HG02885 (cell line): ENCODE results near the gene EFNA4.

ENCODE experiments used
- ATAC-seq: cut with Tn5 transposase; IDR thresholded peaks from one replicate; pipeline ENCODE4 v1.9.1; 2021; ENCODE audit warnings: mild to moderate bottlenecking; ENCODE audit not compliant: unreplicated experiment, poor library complexity

Gene EFNA4

DNA sequence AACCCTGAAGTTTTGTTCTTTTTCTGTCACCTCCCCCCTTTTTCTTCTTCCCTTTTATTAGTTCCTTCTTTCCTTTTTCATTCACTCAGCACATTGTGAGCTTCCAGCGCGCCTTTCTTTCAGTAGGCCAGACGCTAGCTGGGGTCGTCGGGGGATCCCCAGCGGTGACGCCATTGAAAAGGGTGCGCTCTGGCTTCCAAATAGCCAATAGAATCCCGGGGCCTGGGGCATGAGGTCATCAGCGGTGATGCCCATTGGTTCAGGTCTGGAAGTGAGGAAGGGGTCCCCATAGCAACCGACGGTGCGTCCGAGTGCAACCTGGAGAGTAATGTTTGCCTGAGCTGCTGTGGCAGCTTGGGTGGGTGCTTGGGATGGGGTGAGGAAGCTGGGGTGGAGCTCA is 8.2 kb downstream of the EFNA4 start:
- no peak for ATAC-seq

DNA sequence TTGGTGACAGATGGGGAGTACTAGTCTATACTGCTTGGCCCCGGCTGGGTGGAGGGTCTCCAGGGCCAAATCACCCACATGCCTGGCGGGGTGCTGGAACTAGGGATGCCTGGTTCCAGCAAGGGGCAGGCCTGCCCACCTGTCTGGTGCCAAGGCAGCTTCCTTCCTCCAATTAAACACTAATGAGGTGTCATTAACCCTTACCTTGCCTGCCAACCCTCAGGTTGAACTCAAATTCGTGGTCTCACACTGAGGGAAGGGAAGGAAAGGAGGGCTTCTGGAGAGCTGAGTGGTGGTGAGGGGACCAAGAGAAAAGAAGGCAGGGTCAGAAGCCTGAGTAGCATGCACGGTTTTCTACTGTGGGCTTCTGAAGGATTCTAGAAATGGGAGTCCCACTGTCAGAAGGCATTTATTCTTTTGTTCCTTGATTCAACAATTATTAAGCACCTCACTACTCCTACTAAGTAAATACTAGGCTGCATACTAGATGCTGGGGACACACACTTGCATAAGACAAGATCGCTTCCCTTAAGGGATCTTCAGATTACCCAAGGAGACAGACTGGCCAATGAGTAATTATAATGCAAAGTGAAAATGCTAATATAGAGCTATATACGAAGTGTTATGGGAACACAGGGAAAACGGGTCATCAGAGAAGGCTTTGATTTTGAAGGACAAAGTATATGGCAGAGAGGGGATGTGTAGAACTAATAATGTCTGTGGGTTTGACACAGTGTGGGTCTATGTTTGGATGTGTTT is 9.2 kb downstream of the EFNA4 start:
- no peak for ATAC-seq

DNA sequence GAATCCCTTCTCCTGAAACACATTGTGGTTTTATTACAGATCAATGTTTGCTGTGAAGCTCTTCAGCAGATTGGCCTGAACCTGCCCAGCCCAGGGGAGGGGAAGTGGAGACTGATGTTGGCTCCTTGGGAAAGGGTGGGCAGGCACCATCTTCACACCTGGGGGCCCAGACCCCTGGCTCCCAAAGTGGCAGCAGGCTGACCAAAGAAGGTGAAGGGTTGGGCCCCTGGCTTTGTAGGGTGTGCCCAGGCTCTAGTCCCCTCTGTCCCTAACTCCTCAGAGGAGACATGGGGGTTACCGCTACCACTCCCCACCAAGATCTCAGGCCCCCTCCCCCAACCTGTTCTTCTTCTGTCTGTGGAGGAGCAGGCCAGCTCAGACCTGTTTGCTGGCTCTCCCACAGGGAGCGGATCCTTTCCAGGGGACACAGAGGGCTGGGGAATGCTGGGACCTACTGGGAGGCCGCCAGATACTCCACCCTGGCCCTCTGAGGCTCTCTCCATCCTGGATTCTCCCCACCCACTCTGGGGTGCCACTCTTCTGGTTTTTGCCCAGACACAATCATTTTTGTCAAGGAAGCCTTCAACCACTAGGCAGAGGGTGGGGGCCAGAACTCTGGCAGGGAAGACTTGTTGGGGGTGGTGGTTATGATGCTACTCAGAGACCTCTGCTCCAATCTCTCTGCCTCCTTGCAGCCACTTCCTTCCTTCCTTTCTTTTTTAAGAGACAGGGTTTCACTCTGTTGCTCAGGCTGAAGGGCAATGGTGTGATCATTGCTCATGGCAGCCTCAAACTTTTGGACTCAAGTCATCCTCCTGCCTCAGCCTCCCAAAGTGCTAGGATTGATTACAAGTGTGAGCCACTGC is 10.1 kb downstream of the EFNA4 start:
- ATAC-seq, result no peak

DNA sequence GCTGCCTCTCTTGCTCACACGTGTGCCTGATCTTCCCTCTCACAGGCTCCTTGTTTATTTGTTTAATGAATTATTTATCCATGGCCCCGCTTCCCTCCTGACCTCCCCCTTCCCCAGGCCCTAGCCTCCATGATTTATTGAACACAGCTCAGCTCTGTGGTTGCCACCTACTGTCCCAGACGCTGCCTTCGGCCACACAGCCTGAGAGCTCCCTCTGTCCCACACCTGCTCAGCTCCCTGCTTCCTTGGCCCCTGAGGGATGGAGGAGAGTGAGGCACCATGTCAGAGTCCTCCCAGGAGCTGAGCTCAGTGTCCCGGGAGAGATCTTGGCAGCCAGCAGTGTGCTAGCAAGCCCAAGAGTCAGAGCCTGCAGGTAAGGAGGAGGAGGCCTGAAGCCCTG is 12.0 kb downstream of the EFNA4 start:
- no peak for ATAC-seq

DNA sequence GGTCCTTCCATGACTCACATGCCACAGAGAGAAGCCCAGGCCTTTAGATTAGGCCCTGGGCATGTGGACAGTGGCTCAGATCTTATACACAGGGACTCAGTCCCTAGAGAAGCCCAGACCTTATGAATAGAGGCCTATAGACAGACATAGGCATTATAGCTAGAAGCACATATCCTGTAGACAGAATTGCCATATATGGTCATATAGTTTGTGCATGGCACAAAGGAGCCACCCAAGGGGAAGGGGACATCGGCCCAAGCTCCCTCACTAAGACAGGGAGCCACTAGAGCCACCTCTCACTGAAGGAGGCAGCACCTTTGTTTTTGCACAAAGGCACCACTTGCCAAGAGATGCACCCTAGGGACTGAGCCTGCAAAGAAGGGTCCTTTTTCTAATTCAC is 12.8 kb downstream of the EFNA4 start:
- no peak for ATAC-seq

DNA sequence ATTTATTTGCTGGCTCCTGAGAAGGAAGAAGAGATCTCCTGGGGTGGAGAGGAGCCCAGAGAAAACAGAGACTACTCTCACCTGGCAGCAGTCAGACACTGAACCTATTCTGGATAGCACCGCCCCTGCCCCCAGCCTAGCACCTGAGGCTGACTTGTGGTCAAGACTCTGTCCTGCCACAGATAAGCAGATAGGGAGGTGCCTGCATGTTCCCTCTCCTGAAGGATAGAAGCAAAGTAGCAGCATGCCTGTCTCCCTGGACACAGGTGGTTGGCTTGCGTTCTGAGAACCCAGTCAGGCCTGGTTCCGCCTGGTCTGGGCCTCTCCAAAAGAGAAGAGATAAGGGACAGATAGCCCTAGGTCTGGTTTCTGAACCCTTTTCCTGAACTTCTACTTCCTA is 13.8 kb downstream of the EFNA4 start:
- ATAC-seq, result no peak

DNA sequence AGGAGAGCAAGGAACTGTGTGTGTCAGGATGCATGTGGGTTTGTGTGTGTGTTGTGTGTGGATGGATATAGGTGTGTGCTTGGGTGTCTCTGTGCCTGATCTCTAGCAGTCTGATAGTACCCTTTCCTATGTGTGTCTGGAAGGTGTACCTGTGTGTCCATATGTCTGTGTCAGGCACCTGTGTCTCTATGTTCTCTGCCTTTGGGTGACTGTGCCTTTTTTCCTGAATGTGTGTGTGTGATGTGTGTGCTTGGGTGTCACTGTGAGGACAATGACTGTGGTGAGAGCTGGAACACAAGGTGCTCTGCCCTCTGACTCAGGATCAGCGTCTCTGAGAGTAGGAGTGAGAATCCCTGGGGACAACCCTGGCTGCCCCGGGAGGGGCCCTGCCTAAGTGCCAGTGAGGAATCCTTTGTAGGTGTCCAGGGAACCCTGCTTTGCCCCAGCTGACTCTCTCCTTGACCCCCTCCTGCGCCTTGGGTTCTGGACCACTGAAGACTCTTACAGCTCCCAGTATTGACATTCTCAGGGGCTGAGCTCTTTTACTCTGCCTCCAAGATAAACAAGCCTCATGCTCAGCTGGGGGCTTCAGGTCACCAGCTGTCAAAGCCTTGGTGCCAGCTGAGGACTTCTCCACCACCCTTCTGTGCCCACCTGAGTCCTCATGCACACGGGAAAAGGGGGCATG is 14.4 kb downstream of the EFNA4 start:
- no peak for ATAC-seq

DNA sequence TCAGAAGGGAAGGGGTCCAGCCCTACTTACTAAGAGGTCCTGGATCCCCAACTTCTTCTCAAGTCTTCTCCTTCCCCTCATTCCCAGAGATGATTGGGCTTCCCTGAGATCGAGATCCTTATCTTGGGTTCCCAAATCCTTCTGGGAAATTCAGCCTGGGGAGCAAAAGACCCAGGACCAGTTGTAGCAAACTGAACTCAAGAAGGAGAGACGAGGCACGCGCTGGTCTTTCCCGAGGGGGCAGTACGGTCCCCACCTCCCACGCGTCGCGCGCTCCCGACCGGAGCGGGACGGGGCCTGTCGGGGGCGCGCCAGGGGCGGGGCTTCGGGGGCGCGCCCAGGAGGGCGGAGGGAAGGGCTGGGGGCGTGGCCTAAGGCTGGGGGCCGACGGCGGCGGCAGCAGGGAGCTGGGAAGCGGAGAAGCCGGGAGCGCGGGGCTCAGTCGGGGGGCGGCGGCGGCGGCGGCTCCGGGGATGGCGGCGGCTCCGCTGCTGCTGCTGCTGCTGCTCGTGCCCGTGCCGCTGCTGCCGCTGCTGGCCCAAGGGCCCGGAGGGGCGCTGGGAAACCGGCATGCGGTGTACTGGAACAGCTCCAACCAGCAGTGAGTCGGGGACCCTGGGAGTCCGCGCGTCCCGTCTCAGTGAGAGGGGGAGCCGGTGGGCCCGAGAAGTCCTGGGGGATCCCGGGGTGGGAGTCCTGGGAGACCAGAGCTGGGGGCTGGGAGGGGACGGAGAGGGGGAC is 15.1 kb downstream of the EFNA4 start, which contains the start of gene EFNA3:
Gene EFNA3, plus strand, starts transcription at position 369 of the 741 bp plus-strand sequence. Its CDS starts 105 bp downstream, at position 474.
- ATAC-seq, result peak; percentile 47

DNA sequence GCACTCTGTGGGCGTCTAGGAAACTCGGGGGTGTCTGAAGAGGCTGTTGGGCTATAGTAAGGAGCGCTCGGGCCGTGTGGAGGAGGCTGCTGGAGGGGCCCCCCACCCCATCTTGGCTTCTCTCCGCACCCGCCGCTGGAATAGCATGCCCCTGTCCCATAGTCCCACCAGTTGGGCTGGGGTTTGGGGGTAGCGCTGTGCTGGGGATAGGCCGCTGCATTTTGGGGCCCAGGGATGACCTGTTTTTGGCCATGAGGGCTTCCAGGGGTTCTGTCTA is 15.6 kb downstream of the EFNA4 start:
- no peak for ATAC-seq

DNA sequence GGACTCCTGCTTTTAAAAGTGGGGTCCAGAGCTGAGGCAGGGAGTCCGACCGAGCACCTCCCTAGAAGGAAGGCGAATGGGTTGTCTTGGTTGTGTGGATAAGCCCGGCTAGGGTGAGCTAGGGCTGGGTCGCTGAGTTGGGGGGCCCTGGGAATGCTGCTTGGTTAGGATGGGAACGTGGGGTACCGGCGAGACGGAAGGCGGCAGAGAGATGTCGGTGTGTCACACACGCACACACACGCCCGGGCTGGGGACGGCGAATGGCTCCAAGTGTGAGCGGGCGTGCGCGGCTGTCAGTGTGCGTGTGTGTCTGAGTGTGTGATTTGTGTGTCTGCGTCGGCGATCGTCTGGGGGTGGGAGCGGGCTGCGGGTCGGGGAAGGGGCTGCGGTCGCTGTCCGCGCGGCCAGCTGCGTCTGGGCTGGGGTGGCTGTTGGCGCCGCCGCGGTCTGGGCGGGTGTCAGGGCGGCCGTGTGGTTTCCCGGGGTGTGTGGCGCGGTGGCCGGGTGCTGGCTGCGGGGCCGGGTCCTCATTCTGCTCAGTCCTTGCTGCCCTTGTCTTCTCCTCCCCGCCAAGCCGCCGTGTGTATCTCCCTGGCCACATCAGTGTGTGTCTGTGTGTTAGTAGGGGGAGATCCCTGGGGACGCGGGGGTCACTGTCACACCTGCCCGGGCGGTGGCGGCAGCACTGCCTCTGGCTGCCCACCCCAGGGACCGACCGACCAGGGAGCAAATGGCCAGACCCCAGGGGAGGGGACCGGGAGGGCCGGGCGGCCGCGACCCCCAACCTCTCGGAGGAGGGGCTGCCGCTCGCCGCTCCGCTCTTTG is 16.2 kb downstream of the EFNA4 start:
- ATAC-seq, result no peak

DNA sequence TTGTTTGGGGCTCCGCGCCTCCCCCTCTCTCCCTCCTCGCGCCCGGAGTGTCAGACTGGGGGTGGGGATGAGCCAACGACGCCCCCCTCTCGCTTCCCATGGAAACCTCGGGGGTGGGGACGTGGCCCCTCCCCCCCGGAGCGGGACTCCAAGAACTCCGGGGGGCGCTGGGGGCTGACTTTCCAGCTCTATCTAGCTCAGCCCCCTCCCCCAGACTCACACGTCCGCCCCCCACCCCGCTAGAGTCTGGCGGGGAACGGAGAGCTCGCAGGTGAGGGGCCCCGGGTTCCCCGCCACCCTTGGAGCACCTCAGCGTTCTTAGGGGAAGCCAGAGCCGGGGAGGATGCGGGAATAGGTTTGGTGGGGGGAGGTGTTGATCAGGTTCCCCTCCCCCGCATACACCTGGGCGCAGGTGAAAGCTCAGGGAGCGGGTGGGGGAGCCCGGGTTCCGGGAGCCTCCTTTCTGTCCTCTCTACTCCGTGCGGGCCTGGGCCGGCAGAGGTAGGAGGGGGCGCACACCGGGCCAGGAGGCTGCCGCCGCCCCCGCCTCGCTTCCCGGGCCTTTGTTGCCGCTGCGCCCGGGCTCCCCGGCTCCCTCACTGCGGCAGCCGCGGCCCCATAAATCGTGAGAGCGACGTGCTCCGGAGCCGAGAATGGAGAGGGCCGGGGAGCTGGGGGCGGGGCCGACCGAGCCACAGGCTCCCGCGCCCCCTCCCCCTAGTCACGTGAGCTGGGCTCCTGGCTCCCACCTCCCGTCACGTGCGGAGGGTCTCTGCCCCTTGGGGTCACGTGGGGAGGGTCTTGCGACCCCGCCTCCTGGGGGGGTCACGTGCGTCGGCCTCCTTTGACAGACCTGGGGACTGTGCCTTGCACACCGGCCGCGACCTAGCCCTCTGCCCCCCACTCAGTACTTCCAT is 17.0 kb downstream of the EFNA4 start:
- no peak for ATAC-seq

DNA sequence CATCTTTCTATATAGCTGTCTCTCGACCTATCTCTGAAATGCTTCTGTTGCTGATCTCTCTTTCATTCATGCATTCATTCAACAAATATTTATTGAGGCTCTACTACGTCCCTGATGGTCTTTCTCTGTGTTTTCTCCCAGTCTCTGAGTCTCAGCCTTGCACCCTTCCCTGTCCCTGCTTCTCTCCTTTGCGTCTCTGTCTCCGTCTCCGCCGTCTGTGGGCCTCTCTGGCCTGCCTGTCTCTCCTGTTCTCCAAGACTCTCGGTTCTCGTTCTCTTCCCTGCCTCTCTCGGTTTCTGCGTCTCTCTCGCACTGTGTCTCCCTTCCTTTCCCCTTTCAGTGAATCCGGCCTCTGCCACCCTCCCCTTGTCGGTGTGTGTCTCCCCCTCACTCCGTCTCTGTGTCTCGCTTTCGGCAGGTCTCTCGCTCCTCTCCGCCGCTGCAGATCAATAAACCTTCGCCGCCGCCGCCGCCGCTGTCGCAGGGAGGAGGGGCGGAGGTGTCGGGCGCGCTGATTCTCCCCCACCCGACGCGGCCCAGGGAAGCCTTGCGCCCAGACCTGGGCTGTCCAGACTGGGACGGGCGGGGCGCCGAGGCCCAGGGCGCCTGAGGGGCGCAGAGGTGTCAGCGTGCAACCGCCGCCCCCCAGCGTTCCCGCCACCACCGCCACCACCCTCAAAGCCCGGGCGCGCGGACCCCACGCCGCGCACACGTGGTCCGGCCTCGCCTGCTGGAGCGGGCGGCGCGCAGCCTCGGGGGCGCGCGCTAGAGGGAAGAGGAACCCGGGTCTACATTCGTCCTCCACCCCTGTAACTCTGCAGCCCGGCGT is 18.1 kb downstream of the EFNA4 start:
- ATAC-seq, result no peak

DNA sequence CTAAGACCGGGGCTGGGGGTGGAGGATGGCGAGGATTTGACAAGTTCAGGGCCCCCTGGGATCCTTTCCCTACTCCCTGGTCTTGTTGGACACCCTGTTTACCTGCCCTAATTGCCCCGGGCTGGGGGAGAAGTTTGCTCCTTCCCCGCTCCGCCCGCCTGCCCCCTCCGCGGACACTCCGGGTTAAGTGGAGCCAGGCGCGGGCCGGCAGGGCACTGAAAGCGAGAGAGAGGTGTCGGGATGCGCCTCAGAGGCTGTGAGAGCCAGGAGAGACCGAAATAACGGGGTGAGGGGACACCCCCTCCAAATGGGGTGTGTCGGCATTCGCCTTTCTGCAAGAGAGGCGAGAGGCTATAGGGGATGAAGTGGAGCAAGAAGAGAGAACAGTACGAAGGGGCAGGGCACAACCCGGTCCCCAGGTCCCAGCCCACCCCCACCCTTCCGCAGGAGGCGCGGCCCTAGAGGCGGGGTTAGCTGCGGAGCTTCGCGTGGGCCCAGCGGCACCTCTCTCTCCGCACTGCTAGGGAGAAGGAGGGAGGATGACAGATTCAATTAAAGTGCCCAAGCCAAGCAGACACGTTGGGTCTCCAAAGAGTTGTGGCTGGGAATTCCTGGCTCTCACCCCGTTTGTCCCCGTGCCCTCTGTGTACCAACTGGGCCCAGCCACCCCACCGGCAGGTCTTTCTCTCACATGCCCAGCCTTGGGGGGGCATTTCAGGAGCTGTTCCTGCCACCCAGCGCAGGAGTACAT is 18.9 kb downstream of the EFNA4 start:
- ATAC-seq, result no peak

DNA sequence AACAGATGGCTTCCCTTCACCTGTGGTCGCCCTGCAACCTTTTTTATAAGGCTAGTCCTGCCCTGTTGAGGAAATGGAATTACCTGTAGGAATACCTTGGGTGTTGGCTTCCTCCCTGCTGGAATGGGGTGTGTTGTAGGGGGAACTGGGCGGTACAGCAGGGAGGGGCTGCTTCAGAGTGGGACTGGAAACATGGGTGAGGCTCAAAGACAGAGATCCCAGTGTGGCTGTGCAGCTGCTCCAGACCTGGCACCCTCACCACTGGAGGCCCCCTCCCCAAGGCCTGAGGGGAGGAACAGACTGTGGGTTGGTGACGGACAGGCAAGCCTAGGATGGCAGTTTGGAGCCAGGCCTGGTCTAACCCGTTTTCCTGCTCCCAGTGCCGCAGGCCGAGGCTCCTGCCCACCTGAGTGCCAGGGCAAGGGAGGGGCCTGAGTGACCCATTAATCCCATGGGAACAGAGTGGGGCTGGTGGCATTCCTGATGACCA is 19.6 kb downstream of the EFNA4 start:
- no peak for ATAC-seq

DNA sequence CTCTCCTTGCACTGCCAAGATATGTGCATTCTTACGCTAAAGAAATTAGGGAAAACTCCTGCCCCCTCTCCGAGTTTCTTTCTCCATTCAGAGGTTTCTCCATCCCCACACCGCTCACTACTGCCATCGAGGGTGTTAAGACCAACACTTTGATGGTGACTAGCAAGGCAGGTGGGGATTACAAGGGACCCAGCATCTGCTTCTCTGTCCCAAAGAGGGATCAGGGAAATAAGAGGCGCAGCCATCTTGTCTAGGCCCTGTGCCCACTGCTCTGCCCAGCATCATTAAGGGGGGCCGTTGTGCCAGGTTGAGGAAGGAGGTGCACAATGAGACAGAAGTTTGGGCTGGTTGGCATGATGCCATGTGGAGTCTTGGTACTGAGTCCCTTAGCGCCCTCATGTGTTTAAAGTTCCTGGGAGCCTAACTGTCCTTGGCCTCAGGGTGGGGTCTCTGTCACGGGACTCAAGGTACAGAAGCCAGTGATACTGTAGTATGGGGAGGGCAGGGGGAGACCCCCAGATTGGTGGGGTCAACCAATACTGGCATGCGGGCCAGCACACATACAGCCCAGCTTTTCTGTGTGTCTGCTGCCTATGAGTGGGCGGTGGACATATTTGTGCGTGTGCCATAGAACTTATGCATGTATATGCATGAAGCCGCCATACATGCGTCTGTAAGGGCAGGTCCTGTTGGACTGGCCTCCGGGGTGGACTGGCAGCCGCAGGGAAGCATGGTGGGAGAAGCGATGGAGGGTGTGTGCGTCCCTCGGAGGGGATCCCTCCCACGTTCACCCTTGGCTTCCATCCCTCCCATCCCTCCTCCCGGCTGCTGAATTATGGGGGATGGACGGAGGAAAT is 20.6 kb downstream of the EFNA4 start:
- no peak for ATAC-seq
